H9 (cell line): ENCODE measurements around the gene TRPM8. TPM values are rescaled to one million over a fixed set of nuclear protein-coding genes. Genes with fewer than 3 reads are reported as not detected.

Source experiments
- DNase-seq: peaks from one replicate; pipeline ENCODE4 v3.0.0-alpha.2; 2017
- H2AFZ ChIP-seq: one replicate; pipeline ENCODE4 v1.6.1; 2013; ENCODE audit warnings: mild to moderate bottlenecking, low read length, control low read depth, moderate library complexity
- H2AK5ac ChIP-seq: 2 replicates; pipeline ENCODE4 v1.6.1; 2013; ENCODE audit warnings: low read length, control low read depth, mixed read lengths; ENCODE audit not compliant: insufficient read length
- H2BK120ac ChIP-seq: one replicate; pipeline ENCODE4 v1.6.1; 2013; ENCODE audit warnings: low read depth, mild to moderate bottlenecking, low read length, control low read depth, inconsistent platforms; ENCODE audit not compliant: poor library complexity, severe bottlenecking
- H2BK12ac ChIP-seq: 2 replicates; pipeline ENCODE4 v1.6.1; 2013; ENCODE audit warnings: low read length, control low read depth, mixed read lengths, low read depth; ENCODE audit not compliant: insufficient read length
- H2BK15ac ChIP-seq: 2 replicates; pipeline ENCODE4 v1.6.1; 2013; ENCODE audit warnings: low read depth, low read length, control low read depth
- H2BK20ac ChIP-seq: one replicate; pipeline ENCODE4 v1.6.1; 2013; ENCODE audit warnings: low read depth, mild to moderate bottlenecking, low read length, control low read depth, inconsistent platforms; ENCODE audit not compliant: poor library complexity, severe bottlenecking
- H2BK5ac ChIP-seq: 2 replicates; pipeline ENCODE4 v1.6.1; 2013; ENCODE audit warnings: low read length, control low read depth, mixed read lengths; ENCODE audit not compliant: insufficient read length
- H3K14ac ChIP-seq: 2 replicates; pipeline ENCODE4 v1.6.1; 2013; ENCODE audit warnings: low read length, control low read depth; ENCODE audit not compliant: insufficient read depth
- H3K18ac ChIP-seq: 2 replicates; pipeline ENCODE4 v1.6.1; 2013; ENCODE audit warnings: low read depth, mild to moderate bottlenecking, mixed read lengths, low read length, control low read depth; ENCODE audit not compliant: insufficient read length
- H3K23ac ChIP-seq: 2 replicates; pipeline ENCODE4 v1.6.1; 2013; ENCODE audit warnings: low read length, control low read depth, mixed read lengths, low read depth; ENCODE audit not compliant: insufficient read length
- H3K23me2 ChIP-seq: 2 replicates; pipeline ENCODE4 v1.6.1; 2013; ENCODE audit warnings: low read depth, mild to moderate bottlenecking, mixed read lengths, low read length, control low read depth; ENCODE audit not compliant: insufficient read length, poor library complexity, severe bottlenecking
- H3K27ac ChIP-seq: 2 replicates; pipeline ENCODE4 v1.5.1; 2013; ENCODE audit warnings: low read length, control low read depth, mixed read lengths, low read depth; ENCODE audit not compliant: insufficient read length
- H3K27me3 ChIP-seq: 2 replicates; pipeline ENCODE4 v1.6.1; 2013; ENCODE audit warnings: low read length, control low read depth, inconsistent platforms; ENCODE audit not compliant: insufficient read depth
- H3K4ac ChIP-seq: 2 replicates; pipeline ENCODE4 v1.6.1; 2013; ENCODE audit warnings: low read depth, mild to moderate bottlenecking, control low read depth, inconsistent platforms, low read length, moderate library complexity
- H3K4me1 ChIP-seq: 2 replicates; pipeline ENCODE4 v1.6.1; 2013; ENCODE audit warnings: low read length, control low read depth, inconsistent platforms; ENCODE audit not compliant: insufficient read depth
- H3K4me2 ChIP-seq: 2 replicates; pipeline ENCODE4 v1.6.1; 2013; ENCODE audit warnings: low read length, control low read depth, mixed read lengths; ENCODE audit not compliant: insufficient read length, insufficient read depth
- H3K56ac ChIP-seq: 2 replicates; pipeline ENCODE4 v1.6.1; 2013; ENCODE audit warnings: low read depth, mild to moderate bottlenecking, mixed read lengths, low read length, control low read depth; ENCODE audit not compliant: insufficient read length
- H3K79me1 ChIP-seq: 2 replicates; pipeline ENCODE4 v1.6.1; 2013; ENCODE audit warnings: low read depth, mild to moderate bottlenecking, moderate library complexity, low read length, control low read depth, inconsistent platforms; ENCODE audit not compliant: insufficient read depth, poor library complexity, severe bottlenecking
- H3K79me2 ChIP-seq: 2 replicates; pipeline ENCODE4 v1.6.1; 2013; ENCODE audit warnings: low read length, control low read depth, inconsistent platforms; ENCODE audit not compliant: insufficient read depth
- H3K9ac ChIP-seq: 2 replicates; pipeline ENCODE4 v1.6.1; 2013; ENCODE audit warnings: low read length, control low read depth, mixed read lengths; ENCODE audit not compliant: insufficient read length; ENCODE audit errors: extremely low read depth
- H3K9me3 ChIP-seq: one replicate; pipeline ENCODE4 v1.6.1; 2013; ENCODE audit warnings: low read depth, low read length, inconsistent platforms; ENCODE audit not compliant: control insufficient read depth
- H3T11ph ChIP-seq: one replicate; pipeline ENCODE4 v1.6.1; 2013; ENCODE audit warnings: mild to moderate bottlenecking, low read length, control low read depth, inconsistent platforms
- H4K20me1 ChIP-seq: one replicate; pipeline ENCODE4 v1.6.1; 2013; ENCODE audit not compliant: control insufficient read depth, insufficient read length, insufficient read depth
- H4K5ac ChIP-seq: 2 replicates; pipeline ENCODE4 v1.6.1; 2013; ENCODE audit warnings: low read depth, mild to moderate bottlenecking, mixed read lengths, low read length, control low read depth; ENCODE audit not compliant: insufficient read length
- H4K8ac ChIP-seq: replicated peaks from 2 replicates; pipeline ENCODE4 v1.6.1; 2013; ENCODE audit warnings: low read length, control low read depth, mixed read lengths, low read depth; ENCODE audit not compliant: insufficient read length
- H4K91ac ChIP-seq: 2 replicates; pipeline ENCODE4 v1.6.1; 2013; ENCODE audit warnings: low read depth, mild to moderate bottlenecking, moderate library complexity, mixed read lengths, low read length, control low read depth; ENCODE audit not compliant: insufficient read length
- H3K27ac Mint-ChIP-seq, 3 experiments: 2 replicates in 2 of 3; 3 replicates in 1 of 3; pipeline ENCODE4 v1.8.0; 2020 to 2021; ENCODE audit warnings: mixed read lengths in 3 of 3, mild to moderate bottlenecking in 1 of 3, moderate library complexity in 1 of 3
- H3K27me3 Mint-ChIP-seq: 2 replicates; pipeline ENCODE4 v1.8.0; 2021; ENCODE audit warnings: low read depth, mild to moderate bottlenecking, moderate library complexity, mixed read lengths
- H3K36me3 Mint-ChIP-seq, 3 experiments: 2 replicates in 2 of 3; 3 replicates in 1 of 3; pipeline ENCODE4 v1.8.0; 2020 to 2021; ENCODE audit warnings: low read depth in 3 of 3, mixed read lengths in 3 of 3; ENCODE audit not compliant: insufficient read depth in 1 of 3
- H3K4me1 Mint-ChIP-seq, 2 experiments: 2 replicates each; pipeline ENCODE4 v1.8.0; 2020; ENCODE audit warnings: mixed read lengths in 2 of 2
- H3K4me3 Mint-ChIP-seq, 2 experiments: 2 replicates in 1 of 2; 3 replicates in 1 of 2; pipeline ENCODE4 v1.8.0; 2020 to 2021; ENCODE audit warnings: mild to moderate bottlenecking in 2 of 2, mixed read lengths in 2 of 2, moderate library complexity in 1 of 2
- H3K9me3 Mint-ChIP-seq, 2 experiments: 2 replicates in 1 of 2; 3 replicates in 1 of 2; pipeline ENCODE4 v1.8.0; 2020; ENCODE audit warnings: mild to moderate bottlenecking in 2 of 2, mixed read lengths in 2 of 2, moderate library complexity in 1 of 2
- CTCF ChIP-seq: fragments of 200-600 bp; sonication (generic); conservative IDR thresholded peaks from 3 replicates; pipeline ENCODE4 v1.8.0; 2021; ENCODE audit warnings: antibody characterized with exemption, mild to moderate bottlenecking
- WGBS: extraction: QIAGEN DNeasy Blood & Tissue Kit; methylation state at CpG from one replicate; pipeline ENCODE4 v1.1.7; 2013; ENCODE audit warnings: missing lambda C conversion rate, low lambda C conversion rate, mixed read lengths; ENCODE audit not compliant: insufficient read length; ENCODE audit errors: extremely low coverage; 5-methylcytosine and 5-hydroxymethylcytosine counted together
- total RNA-seq: library from RNA; stranded (reverse); gene quantifications from 2 replicates; pipeline ENCODE4 v1.2.1, GENCODE V29; 2021

TRPM8 gene
- total RNA-seq, 1 experiment from 2014 or later = 0.28 TPM

DNA sequence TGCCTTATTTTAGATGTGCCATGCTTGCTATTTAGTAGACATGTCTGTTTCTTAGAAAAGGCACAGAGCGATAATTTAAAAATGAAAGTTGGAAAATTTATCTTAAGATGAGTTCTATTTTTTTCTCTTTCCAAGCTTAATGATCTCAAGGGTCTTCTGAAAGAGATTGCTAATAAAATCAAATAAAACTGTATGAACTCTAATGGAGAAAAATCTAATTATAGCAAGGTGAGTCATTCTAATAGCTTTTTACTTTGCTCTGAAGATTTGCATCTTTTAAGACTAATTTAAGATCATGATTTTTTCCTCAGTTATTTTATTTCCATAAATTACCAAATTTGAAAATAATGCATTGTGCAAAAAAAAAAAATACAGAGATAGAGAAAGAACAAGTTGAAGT is 97.3 kb downstream of the TRPM8 start:
- H3K14ac ChIP-seq = no peak overlapping the region
- no peaks in the 10 kb centered on the region for H3K27me3 ChIP-seq
- Mint-ChIP-seq H3K4me3 (no peak overlapping the region), H3K9me3 (peaks cover 1 to 13% of the 10 kb centered on the region in 2 experiments; a peak in 4 of 5 replicates), H3K27ac (no peak overlapping the region), H3K4me1 (no peaks in the 10 kb centered on the region), H3K36me3 (peaks cover 0 to 4% (median 0%) of the 10 kb centered on the region in 3 experiments; a peak in 1 of 7 replicates), H3K27me3 (peaks cover 5% of the 10 kb centered on the region)
- H3K4me1 ChIP-seq = no peaks in the 10 kb centered on the region
- H4K8ac ChIP-seq = no peak overlapping the region
- no peak overlapping the region for H2BK12ac ChIP-seq
- H2BK15ac ChIP-seq = no peak overlapping the region
- no peaks in the 10 kb centered on the region; the same call in 1 of the 2 replicates for H3K79me2 ChIP-seq
- no peak overlapping the region for H2AFZ ChIP-seq
- H2BK120ac ChIP-seq = no peak overlapping the region
- H3K9me3 ChIP-seq = no peaks in the 10 kb centered on the region
- DNase-seq = no peak
- no peak overlapping the region for H3T11ph ChIP-seq
- no peak overlapping the region for H2BK5ac ChIP-seq
- H3K4me2 ChIP-seq = no peak overlapping the region
- H4K5ac ChIP-seq = no peak overlapping the region
- no peaks in the 10 kb centered on the region for H3K23me2 ChIP-seq
- WGBS = no CpG with 5 or more reads among the region's 1 CpG
- H3K79me1 ChIP-seq = no peaks in the 10 kb centered on the region
- no peak for TF ChIP-seq CTCF
- H3K4ac ChIP-seq = no peak overlapping the region
- no peak overlapping the region for H3K9ac ChIP-seq
- no peak overlapping the region for H2AK5ac ChIP-seq
- H3K56ac ChIP-seq = no peak overlapping the region
- no peak overlapping the region for H3K27ac ChIP-seq
- no peak overlapping the region for H2BK20ac ChIP-seq
- no peaks in the 10 kb centered on the region for H4K20me1 ChIP-seq
- H4K91ac ChIP-seq = no peak overlapping the region
- H3K23ac ChIP-seq = no peak overlapping the region
- H3K18ac ChIP-seq = no peak overlapping the region
